Measurements from ENCODE around the gene CDK14.

DNA sequence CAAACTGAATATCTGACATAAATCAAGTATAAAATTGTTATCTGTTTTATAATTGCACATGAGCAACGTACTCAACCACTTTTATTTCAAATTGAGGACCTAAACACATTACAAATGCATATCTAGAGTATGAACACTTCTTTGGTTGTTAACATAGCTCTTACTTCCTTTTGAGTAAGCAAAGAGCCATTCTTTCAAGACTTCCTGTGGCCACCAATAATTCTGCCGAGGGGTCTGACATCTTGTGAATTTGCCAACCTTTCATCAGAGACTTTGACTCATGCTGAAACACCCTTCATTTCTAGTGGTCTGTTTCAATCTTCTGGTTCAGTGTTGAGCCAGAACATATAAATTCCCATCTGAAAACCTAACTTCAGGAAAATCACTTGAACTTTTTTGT, 59.4 kb downstream of the CDK14 start:
- no peak for TF ChIP-seq EZH2 (IDR thresholded peaks at IDR 0.05; ENCODE audit: borderline replicate concordance, low read length)
- TF ChIP-seq, protein P1, sequence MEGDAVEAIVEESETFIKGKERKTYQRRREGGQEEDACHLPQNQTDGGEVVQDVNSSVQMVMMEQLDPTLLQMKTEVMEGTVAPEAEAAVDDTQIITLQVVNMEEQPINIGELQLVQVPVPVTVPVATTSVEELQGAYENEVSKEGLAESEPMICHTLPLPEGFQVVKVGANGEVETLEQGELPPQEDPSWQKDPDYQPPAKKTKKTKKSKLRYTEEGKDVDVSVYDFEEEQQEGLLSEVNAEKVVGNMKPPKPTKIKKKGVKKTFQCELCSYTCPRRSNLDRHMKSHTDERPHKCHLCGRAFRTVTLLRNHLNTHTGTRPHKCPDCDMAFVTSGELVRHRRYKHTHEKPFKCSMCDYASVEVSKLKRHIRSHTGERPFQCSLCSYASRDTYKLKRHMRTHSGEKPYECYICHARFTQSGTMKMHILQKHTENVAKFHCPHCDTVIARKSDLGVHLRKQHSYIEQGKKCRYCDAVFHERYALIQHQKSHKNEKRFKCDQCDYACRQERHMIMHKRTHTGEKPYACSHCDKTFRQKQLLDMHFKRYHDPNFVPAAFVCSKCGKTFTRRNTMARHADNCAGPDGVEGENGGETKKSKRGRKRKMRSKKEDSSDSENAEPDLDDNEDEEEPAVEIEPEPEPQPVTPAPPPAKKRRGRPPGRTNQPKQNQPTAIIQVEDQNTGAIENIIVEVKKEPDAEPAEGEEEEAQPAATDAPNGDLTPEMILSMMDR (IDR thresholded peaks at IDR 0.05; ENCODE audit: low read length) = no peak
